Kidney (tissue), 14 donors: ENCODE data around the gene CPT1A. TPM values are rescaled to one million over a fixed set of nuclear protein-coding genes. Genes with fewer than 3 reads are reported as not detected.
A peak's percentile ranks its signal among the peaks of the same experiment; 100 is the strongest.

Experiments
- DNase-seq, 5 donors: peaks; one replicate each; pipeline ENCODE4 v3.0.0-alpha.2; 2013 to 2020
- FAIRE-seq: peaks from 2 replicates; lab custom pipeline; 2012; peaks lifted over from hg19 to GRCh38; lab: Jason Lieb, UNC
- H3K27ac ChIP-seq, 2 donors: one replicate each; pipeline ENCODE4 v1.7.0; 2013; ENCODE audit warnings: low read depth in 2 of 2, low read length in 2 of 2, inconsistent platforms in 1 of 2
- H3K27me3 ChIP-seq: one replicate; pipeline ENCODE4 v1.7.1; 2013; ENCODE audit warnings: low read length, inconsistent platforms; ENCODE audit not compliant: control insufficient read depth, insufficient read depth
- H3K36me3 ChIP-seq, 3 donors: one replicate each; pipeline versions ENCODE4 v1.7.0 to v1.7.1; 2013; ENCODE audit warnings: low read length in 3 of 3, control low read depth in 1 of 3, inconsistent platforms in 1 of 3; ENCODE audit not compliant: insufficient read depth in 3 of 3, control insufficient read depth in 2 of 3
- H3K4me1 ChIP-seq, 3 donors: one replicate each; pipeline versions ENCODE4 v1.7.0 to v1.7.1; 2013; ENCODE audit warnings: low read length in 3 of 3, inconsistent platforms in 1 of 3, low read depth in 1 of 3; ENCODE audit not compliant: control insufficient read depth in 2 of 3, insufficient read depth in 2 of 3
- H3K4me3 ChIP-seq, 3 donors: one replicate each; pipeline versions ENCODE4 v1.7.0 to v1.8.1; 2013; ENCODE audit warnings: low read length in 3 of 3, control low read depth in 1 of 3, inconsistent platforms in 1 of 3
- H3K9ac ChIP-seq, 3 donors: one replicate each; pipeline versions ENCODE4 v1.7.0 to v1.7.1; 2013; ENCODE audit warnings: low read length in 3 of 3, control low read depth in 1 of 3, inconsistent platforms in 1 of 3
- H3K9me3 ChIP-seq, 3 donors: one replicate each; pipeline versions ENCODE4 v1.7.0 to v1.7.1; 2013; ENCODE audit warnings: low read length in 3 of 3, control low read depth in 1 of 3, inconsistent platforms in 1 of 3; ENCODE audit not compliant: control insufficient read depth in 2 of 3, insufficient read depth in 1 of 3
- intact Hi-C: fragments of 100-400 bp; cut with DNase I; formaldehyde crosslinking; loops from one replicate; pipeline ENCODE4 v1.11.1; 2022
- polyA plus RNA-seq: library from polyadenylated mRNA; stranded (reverse); fragments of 350-450 nt; fragmentation: Illumina TruSeq; extraction: RNeasy Lipid Tissue Mini Kit (QIAGEN cat#74804); gene quantifications from one replicate; pipeline ENCODE4 v1.2.3, GENCODE V29; 2014; ENCODE audit warnings: low read depth, low replicate concordance; ENCODE audit not compliant: insufficient read depth
- total RNA-seq: library from RNA; stranded (reverse); fragmentation: NEBNext Ultra II Directional; extraction: Animal tissue kit (Norgen Biotek cat#: 25700); gene quantifications from one replicate; pipeline ENCODE4 v1.2.1, GENCODE V29; 2021
- TF ChIP-seq, protein P1 (sequence below): IDR thresholded peaks from 3 replicates; pipeline ENCODE4 v1.5.1; 2012; ENCODE audit warnings: mild to moderate bottlenecking, moderate library complexity, borderline replicate concordance; ENCODE audit not compliant: insufficient read depth; ENCODE audit errors: extremely low read depth
- donor health status: control.
- donor health status: control.
- donor health status: control.
- donor health status: control.
- donor health status: control.
- donor health status: DM: yes; HTN: yes; CAD: no.
- donor health status: Normal renal cell carcinoma (clear cell type).

CPT1A gene
- total and polyA plus RNA-seq, 2 donors from 2014 or later, result 51.3 to 61.5 TPM

DNA sequence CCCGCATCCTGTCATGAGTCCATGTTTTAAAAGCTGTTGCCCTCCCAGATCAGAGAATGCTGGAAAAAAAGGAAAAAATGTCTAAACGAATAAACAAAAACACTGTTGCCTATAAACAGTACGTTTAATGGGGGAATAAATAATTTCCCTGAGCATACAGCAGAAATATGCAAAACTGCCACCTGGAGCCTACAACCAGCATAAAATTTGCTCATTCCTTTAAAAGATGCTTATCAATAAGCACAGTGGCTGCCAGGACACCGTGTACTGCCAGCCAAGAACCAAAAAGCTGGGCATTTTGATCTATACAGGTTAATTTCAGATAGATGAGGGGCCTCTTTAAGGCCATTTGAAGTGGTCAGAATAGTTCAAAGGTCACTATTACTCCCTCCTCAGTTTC, 5.7 kb upstream of the CPT1A start:
- no peak overlapping the region for H3K27ac ChIP-seq
- no peak overlapping the region for H3K4me3 ChIP-seq
- H3K9ac ChIP-seq, result no peak overlapping the region
- H3K4me1 ChIP-seq, result peaks cover 0 to 10% (median 0%) of the 10 kb centered on the region in 3 donors
- H3K27me3 ChIP-seq, result no peaks in the 10 kb centered on the region
- TF ChIP-seq, protein P1, sequence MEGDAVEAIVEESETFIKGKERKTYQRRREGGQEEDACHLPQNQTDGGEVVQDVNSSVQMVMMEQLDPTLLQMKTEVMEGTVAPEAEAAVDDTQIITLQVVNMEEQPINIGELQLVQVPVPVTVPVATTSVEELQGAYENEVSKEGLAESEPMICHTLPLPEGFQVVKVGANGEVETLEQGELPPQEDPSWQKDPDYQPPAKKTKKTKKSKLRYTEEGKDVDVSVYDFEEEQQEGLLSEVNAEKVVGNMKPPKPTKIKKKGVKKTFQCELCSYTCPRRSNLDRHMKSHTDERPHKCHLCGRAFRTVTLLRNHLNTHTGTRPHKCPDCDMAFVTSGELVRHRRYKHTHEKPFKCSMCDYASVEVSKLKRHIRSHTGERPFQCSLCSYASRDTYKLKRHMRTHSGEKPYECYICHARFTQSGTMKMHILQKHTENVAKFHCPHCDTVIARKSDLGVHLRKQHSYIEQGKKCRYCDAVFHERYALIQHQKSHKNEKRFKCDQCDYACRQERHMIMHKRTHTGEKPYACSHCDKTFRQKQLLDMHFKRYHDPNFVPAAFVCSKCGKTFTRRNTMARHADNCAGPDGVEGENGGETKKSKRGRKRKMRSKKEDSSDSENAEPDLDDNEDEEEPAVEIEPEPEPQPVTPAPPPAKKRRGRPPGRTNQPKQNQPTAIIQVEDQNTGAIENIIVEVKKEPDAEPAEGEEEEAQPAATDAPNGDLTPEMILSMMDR, result no peak
- H3K9me3 ChIP-seq, result no peaks in the 10 kb centered on the region
- no peaks in the 10 kb centered on the region for H3K36me3 ChIP-seq
- FAIRE-seq (no peak), DNase-seq (no peak)
- intact Hi-C loops, result no loop called here

DNA sequence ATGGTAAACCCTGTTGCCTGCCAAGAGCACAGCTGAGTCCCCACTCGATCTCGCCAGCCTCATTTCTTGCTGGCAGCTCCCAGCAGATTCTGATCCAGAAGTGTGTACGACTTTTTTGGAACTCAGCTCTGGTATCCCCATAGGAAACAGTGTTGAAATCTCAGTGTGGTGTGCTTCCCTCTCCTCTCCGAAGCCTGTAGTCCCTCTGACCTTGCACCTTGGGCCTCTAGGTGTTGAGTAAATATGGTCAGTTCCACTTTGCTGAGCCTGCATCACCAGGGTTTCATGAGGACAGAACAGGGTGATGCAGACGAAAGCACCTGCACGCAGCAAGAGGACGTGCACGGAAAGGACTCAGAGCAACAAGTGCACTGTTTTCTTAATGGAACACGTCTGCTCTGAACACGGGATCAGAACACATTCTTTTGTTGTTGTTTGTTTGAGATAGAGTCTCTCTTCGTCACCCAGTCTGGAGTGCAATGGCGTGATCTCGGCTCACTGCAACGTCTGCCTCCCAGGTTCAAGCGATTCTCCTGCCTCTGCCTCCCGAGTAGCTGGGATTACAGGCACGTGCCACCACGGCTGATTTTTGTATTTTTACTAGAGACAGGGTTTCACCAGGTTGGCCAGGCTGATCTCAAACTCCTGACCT, 3.8 kb upstream of the CPT1A start:
- H3K4me3 ChIP-seq, result no peak overlapping the region
- H3K9me3 ChIP-seq, result no peaks in the 10 kb centered on the region
- no peak for FAIRE-seq
- TF ChIP-seq, protein P1, result no peak
- no peaks in the 10 kb centered on the region for H3K36me3 ChIP-seq
- H3K4me1 ChIP-seq, result peaks cover 0 to 14% (median 4%) of the 10 kb centered on the region in 3 donors
- H3K27me3 ChIP-seq, result no peaks in the 10 kb centered on the region
- no peak overlapping the region for H3K9ac ChIP-seq
- H3K27ac ChIP-seq, result no peak overlapping the region
- no peak for DNase-seq
- intact Hi-C loops, result no loop called here

GRCh38 chr11:68844801-68845200, 3.1 kb upstream of the CPT1A start:
- intact Hi-C loops, result no loop called here
- no peak overlapping the region for H3K9ac ChIP-seq
- no peak for DNase-seq
- no peaks in the 10 kb centered on the region for H3K9me3 ChIP-seq
- peaks cover 0 to 16% (median 10%) of the 10 kb centered on the region in 3 donors for H3K4me1 ChIP-seq
- no peaks in the 10 kb centered on the region for H3K36me3 ChIP-seq
- TF ChIP-seq, protein P1, result no peak
- no peak for FAIRE-seq
- no peaks in the 10 kb centered on the region for H3K27me3 ChIP-seq
- H3K4me3 ChIP-seq, result no peak overlapping the region
- H3K27ac ChIP-seq, result no peak overlapping the region

DNA sequence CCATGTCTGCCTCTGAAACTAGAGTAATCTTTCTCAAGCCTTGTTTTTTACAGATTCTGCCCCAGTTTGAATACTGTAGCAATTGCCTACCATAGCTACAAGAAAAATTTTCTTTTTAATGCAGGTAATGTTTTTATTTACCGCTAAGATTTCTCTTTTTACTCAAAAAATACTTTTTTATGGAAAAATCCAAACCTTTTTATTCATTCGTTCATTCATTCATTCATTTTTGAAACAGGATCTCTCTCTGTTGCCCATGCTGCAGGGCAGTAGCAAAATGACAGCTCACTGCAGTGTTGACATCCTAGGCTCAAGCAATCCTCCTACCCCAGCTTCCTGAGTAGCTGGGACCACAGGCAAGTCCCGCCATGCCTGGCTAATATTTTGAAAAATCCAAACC, 2.7 kb upstream of the CPT1A start:
- TF ChIP-seq, protein P1, result no peak
- FAIRE-seq, result no peak
- peak overlapping the region in 1 of 3 donors; percentile 66 for H3K4me3 ChIP-seq
- peak overlapping the region in 1 of 3 donors; percentile 55 for H3K9ac ChIP-seq
- peak overlapping the region; percentile 57 to 78 for H3K27ac ChIP-seq
- DNase-seq, result no peak
- no peaks in the 10 kb centered on the region for H3K36me3 ChIP-seq
- intact Hi-C loops, result no loop called here
- H3K27me3 ChIP-seq, result no peaks in the 10 kb centered on the region
- H3K4me1 ChIP-seq, result peaks cover 0 to 20% (median 14%) of the 10 kb centered on the region in 3 donors
- no peaks in the 10 kb centered on the region for H3K9me3 ChIP-seq
